HL-60 (cell line): ENCODE data around the gene TRIO.

Source experiments
- GABPA ChIP-seq: IDR thresholded peaks from 2 replicates; pipeline ENCODE4 v1.6.1; 2012; ENCODE audit warnings: low read depth
- POLR2AphosphoS5 ChIP-seq: IDR thresholded peaks from 2 replicates; pipeline ENCODE4 v1.6.1; 2012; ENCODE audit warnings: low read depth
- REST ChIP-seq: IDR thresholded peaks from 2 replicates; pipeline ENCODE4 v1.6.1; 2012; ENCODE audit warnings: low read depth; ENCODE audit not compliant: insufficient replicate concordance
- SPI1 ChIP-seq: IDR thresholded peaks from 2 replicates; pipeline ENCODE4 v1.6.1; 2012; ENCODE audit warnings: low read depth, mild to moderate bottlenecking, borderline replicate concordance
- TF ChIP-seq, protein P1 (sequence below): IDR thresholded peaks from one replicate; pipeline ENCODE4 v1.5.1; 2011; ENCODE audit warnings: low read length, control low read depth, inconsistent platforms; ENCODE audit not compliant: insufficient read depth

DNA sequence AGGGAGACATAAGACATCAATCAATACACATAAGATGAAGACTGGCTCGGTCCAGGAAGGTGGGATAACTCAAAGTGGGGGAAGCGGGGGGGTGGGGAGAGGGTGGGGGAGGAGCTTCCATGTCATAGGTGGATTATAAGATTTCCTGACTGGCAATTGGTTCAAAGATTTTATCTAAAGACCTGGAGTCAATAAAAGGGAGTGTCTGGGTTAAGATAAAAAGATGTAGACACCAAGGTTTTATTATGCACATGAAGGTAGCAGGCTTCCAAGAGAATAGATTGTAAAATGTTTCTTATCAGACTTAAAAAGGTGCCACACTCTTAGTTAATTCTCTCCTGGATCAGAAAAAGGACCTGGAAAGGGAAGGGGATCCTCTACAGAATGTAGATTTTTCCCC lies 412.9 kb downstream of the TRIO start:
- TF ChIP-seq, protein P1, sequence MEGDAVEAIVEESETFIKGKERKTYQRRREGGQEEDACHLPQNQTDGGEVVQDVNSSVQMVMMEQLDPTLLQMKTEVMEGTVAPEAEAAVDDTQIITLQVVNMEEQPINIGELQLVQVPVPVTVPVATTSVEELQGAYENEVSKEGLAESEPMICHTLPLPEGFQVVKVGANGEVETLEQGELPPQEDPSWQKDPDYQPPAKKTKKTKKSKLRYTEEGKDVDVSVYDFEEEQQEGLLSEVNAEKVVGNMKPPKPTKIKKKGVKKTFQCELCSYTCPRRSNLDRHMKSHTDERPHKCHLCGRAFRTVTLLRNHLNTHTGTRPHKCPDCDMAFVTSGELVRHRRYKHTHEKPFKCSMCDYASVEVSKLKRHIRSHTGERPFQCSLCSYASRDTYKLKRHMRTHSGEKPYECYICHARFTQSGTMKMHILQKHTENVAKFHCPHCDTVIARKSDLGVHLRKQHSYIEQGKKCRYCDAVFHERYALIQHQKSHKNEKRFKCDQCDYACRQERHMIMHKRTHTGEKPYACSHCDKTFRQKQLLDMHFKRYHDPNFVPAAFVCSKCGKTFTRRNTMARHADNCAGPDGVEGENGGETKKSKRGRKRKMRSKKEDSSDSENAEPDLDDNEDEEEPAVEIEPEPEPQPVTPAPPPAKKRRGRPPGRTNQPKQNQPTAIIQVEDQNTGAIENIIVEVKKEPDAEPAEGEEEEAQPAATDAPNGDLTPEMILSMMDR: no peak
- TF ChIP-seq REST (no peak), POLR2AphosphoS5 (no peak), SPI1 (no peak), GABPA (no peak)
